Activated naive CD8-positive, alpha-beta T cell treated with anti-CD3 and anti-CD28 coated beads, Interleukin-2, amount 10 ng/mL, durations not matched to agents 7 days and 5 days (primary cell): ENCODE results near the gene WDR44. TPM values are rescaled to one million over a fixed set of nuclear protein-coding genes. Genes with fewer than 3 reads are reported as not detected.
A peak's percentile ranks its signal among the peaks of the same experiment; 100 is the strongest.
"Not testable (repeated sequence)": the region's sequence is repeated elsewhere in the genome, so short reads cannot be mapped to it uniquely, and the experiment has no call there.

Experiments
- ATAC-seq: fragments of 150-1000 bp; cut with Tn5 transposase; one replicate; pipeline ENCODE4 v1.10.0; 2021; ENCODE audit warnings: low read depth, moderate library complexity
- POLR2A ChIA-PET: fragments of 350-600 bp; sonication (Branson Sonifier 250); formaldehyde crosslinking; loops from one replicate; lab custom pipeline; 2021; ENCODE audit warnings: antibody characterized with exemption; lab: Charles Lee
- DNase-seq: peaks from one replicate; pipeline ENCODE4 v3.0.0; 2021
- H3K27ac Mint-ChIP-seq: one replicate; pipeline ENCODE4 v1.8.0; 2022; ENCODE audit warnings: mild to moderate bottlenecking, mixed read lengths
- H3K27me3 Mint-ChIP-seq: one replicate; pipeline ENCODE4 v1.8.0; 2022; ENCODE audit warnings: mild to moderate bottlenecking, moderate library complexity, mixed read lengths
- H3K36me3 Mint-ChIP-seq: one replicate; pipeline ENCODE4 v1.8.0; 2021; ENCODE audit warnings: mild to moderate bottlenecking, mixed read lengths
- H3K4me1 Mint-ChIP-seq: one replicate; pipeline ENCODE4 v1.8.0; 2021; ENCODE audit warnings: mixed read lengths
- H3K4me3 Mint-ChIP-seq: one replicate; pipeline ENCODE4 v1.8.0; 2022; ENCODE audit warnings: mild to moderate bottlenecking, moderate library complexity, mixed read lengths
- H3K9me3 Mint-ChIP-seq: one replicate; pipeline ENCODE4 v1.8.0; 2021; ENCODE audit warnings: mixed read lengths
- total RNA-seq, 2 experiments: library from RNA; stranded (reverse); gene quantifications; one replicate each; pipeline ENCODE4 v1.2.3, GENCODE V29; 2021

The WDR44 gene, protein sequence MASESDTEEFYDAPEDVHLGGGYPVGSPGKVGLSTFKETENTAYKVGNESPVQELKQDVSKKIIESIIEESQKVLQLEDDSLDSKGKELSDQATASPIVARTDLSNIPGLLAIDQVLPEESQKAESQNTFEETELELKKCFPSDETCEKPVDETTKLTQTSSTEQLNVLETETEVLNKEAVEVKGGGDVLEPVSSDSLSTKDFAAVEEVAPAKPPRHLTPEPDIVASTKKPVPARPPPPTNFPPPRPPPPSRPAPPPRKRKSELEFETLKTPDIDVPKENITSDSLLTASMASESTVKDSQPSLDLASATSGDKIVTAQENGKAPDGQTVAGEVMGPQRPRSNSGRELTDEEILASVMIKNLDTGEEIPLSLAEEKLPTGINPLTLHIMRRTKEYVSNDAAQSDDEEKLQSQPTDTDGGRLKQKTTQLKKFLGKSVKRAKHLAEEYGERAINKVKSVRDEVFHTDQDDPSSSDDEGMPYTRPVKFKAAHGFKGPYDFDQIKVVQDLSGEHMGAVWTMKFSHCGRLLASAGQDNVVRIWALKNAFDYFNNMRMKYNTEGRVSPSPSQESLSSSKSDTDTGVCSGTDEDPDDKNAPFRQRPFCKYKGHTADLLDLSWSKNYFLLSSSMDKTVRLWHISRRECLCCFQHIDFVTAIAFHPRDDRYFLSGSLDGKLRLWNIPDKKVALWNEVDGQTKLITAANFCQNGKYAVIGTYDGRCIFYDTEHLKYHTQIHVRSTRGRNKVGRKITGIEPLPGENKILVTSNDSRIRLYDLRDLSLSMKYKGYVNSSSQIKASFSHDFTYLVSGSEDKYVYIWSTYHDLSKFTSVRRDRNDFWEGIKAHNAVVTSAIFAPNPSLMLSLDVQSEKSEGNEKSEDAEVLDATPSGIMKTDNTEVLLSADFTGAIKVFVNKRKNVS
- total RNA-seq = 10 to 100 TPM; 22.7 to 23.1 TPM

GRCh38 chrX:118345464-118346257 is at the start of gene WDR44:
WDR44 (plus strand) TSS chrX:118346106; CDS start chrX:118346504, 398 bp downstream.
- ATAC-seq = peak; percentile 94
- Mint-ChIP-seq H3K27ac (peak within 1 kb of the TSS; percentile 97), H3K9me3 (no peaks in the 10 kb centered on the region), H3K36me3 (no peaks in the 10 kb centered on the region), H3K27me3 (no peaks in the 10 kb centered on the region), H3K4me1 (peaks cover 26% of the 10 kb centered on the region), H3K4me3 (peak within 1 kb of the TSS; percentile 98)
- peak; percentile 90 for DNase-seq
- POLR2A ChIA-PET = interaction anchor here (3.0 kb wide), 1 partner anchor 151 kb away, joined by 15 read pairs; the partner anchor contains the start of gene DOCK11

- H3K36me3 Mint-ChIP-seq, H3K27me3 Mint-ChIP-seq, H3K27ac Mint-ChIP-seq, H3K9me3 Mint-ChIP-seq, DNase-seq, H3K4me3 Mint-ChIP-seq, POLR2A ChIA-PET, H3K4me1 Mint-ChIP-seq, ATAC-seq: not testable (repeated sequence)
These were observed 40.1 kb upstream of the WDR44 start for GRCh38 chrX:118305827-118306226.

GRCh38 chrX:118315529-118315928 is 30.4 kb upstream of the WDR44 start:
- H3K4me1 Mint-ChIP-seq = no peaks in the 10 kb centered on the region
- H3K27ac Mint-ChIP-seq = no peak overlapping the region
- ATAC-seq (no peak), DNase-seq (no peak)
- no peak overlapping the region for H3K4me3 Mint-ChIP-seq
- no peaks in the 10 kb centered on the region for H3K9me3 Mint-ChIP-seq
- H3K27me3 Mint-ChIP-seq = peaks cover 4% of the 10 kb centered on the region
- POLR2A ChIA-PET = no interaction called here
- no peaks in the 10 kb centered on the region for H3K36me3 Mint-ChIP-seq

GRCh38 chrX:118324588-118324987 is 21.3 kb upstream of the WDR44 start:
- POLR2A ChIA-PET = no interaction called here
- no peak for ATAC-seq
- Mint-ChIP-seq H3K9me3 (no peaks in the 10 kb centered on the region), H3K36me3 (no peaks in the 10 kb centered on the region), H3K4me1 (no peaks in the 10 kb centered on the region), H3K27me3 (peaks cover 2% of the 10 kb centered on the region), H3K27ac (no peak overlapping the region), H3K4me3 (no peak overlapping the region)
- DNase-seq = no peak

DNA sequence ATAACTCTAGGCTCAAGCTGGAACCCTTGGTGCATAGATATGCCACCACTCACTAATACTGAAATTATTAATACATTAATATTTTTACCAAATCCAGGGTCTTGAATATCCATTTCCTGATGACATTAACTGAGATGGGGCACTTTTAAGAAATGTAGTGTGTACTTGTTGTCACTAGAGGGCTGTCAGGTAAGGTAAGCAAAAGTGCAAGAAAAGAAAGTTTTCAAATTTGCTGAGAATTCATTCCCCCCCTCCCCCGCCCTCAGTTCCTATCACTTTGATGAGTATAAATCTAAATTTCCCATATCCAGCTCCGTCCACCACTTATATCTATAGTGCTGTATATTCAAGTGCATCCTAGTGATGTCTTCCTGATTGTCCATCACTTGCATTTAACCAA is 20.5 kb upstream of the WDR44 start:
- no peaks in the 10 kb centered on the region for H3K4me1 Mint-ChIP-seq
- ATAC-seq = no peak
- H3K36me3 Mint-ChIP-seq = no peaks in the 10 kb centered on the region
- H3K27me3 Mint-ChIP-seq = peaks cover 2% of the 10 kb centered on the region
- H3K27ac Mint-ChIP-seq = no peak overlapping the region
- POLR2A ChIA-PET = no interaction called here
- no peak overlapping the region for H3K4me3 Mint-ChIP-seq
- H3K9me3 Mint-ChIP-seq = no peaks in the 10 kb centered on the region
- DNase-seq = no peak

DNA sequence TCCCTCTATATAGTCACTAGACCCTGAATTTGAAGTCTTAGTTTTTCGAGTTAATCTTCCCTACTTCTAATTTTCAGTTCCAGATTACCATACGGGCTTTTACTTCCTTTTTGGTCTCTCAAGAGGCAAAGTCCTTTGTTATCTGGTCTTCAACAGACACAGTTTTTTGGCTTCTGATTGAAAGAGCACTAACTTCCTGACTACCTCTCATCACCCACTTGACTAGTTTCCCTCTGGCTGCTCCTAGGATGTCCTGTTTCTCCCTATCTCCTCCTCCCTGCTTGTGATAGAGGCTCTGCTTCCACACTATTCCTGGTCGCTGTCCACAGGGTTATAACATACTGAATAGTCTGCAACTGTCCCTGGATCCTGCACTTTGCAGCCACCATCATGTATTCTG is 16.7 kb upstream of the WDR44 start:
- Mint-ChIP-seq H3K4me1 (no peaks in the 10 kb centered on the region), H3K36me3 (no peaks in the 10 kb centered on the region), H3K9me3 (no peaks in the 10 kb centered on the region), H3K4me3 (no peak overlapping the region), H3K27me3 (peaks cover 2% of the 10 kb centered on the region), H3K27ac (no peak overlapping the region)
- POLR2A ChIA-PET = no interaction called here
- DNase-seq = no peak
- no peak for ATAC-seq

DNA sequence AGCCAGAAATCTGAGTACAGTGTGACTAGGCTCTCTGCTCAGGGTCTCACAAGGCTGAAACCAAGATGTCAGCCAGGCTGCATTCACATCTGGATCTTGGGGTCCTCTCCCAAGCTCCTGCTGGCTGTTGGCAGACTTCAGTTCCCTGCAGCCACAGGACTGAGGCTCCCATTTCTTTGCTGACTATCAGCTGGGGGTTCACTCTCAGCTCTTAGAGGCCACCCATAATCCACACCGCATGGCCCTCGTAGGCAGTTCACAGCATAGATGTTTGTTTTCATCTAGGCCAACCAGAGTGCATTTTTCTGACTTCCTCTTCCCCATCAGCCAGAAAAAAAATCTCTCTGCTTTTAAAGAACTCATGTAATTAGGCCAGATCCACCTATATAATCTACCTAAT is 8.2 kb upstream of the WDR44 start:
- H3K36me3 Mint-ChIP-seq = no peaks in the 10 kb centered on the region
- no peaks in the 10 kb centered on the region for H3K27me3 Mint-ChIP-seq
- H3K9me3 Mint-ChIP-seq = no peaks in the 10 kb centered on the region
- no peak for DNase-seq
- H3K4me3 Mint-ChIP-seq = no peak overlapping the region
- ATAC-seq = no peak
- H3K4me1 Mint-ChIP-seq = no peaks in the 10 kb centered on the region
- H3K27ac Mint-ChIP-seq = no peak overlapping the region
- POLR2A ChIA-PET = no interaction called here

GRCh38 chrX:118338930-118339329 is 7.0 kb upstream of the WDR44 start:
- POLR2A ChIA-PET = no interaction called here
- ATAC-seq (no peak), DNase-seq (no peak)
- Mint-ChIP-seq H3K4me3 (no peak overlapping the region), H3K36me3 (no peaks in the 10 kb centered on the region), H3K27me3 (no peaks in the 10 kb centered on the region), H3K4me1 (no peaks in the 10 kb centered on the region), H3K27ac (no peak overlapping the region), H3K9me3 (no peaks in the 10 kb centered on the region)

GRCh38 chrX:118345045-118345463 is 852 bp upstream of the WDR44 start:
- DNase-seq = no peak
- Mint-ChIP-seq H3K9me3 (no peaks in the 10 kb centered on the region), H3K27me3 (no peaks in the 10 kb centered on the region), H3K36me3 (no peaks in the 10 kb centered on the region), H3K4me1 (peaks cover 20% of the 10 kb centered on the region), H3K4me3 (peak overlapping the region; percentile 98), H3K27ac (peak overlapping the region; percentile 97)
- no peak for ATAC-seq
- POLR2A ChIA-PET = no interaction called here

- H3K27ac Mint-ChIP-seq = peak overlapping the region; percentile 97
- H3K4me1 Mint-ChIP-seq = peaks cover 27% of the 10 kb centered on the region
- no peaks in the 10 kb centered on the region for H3K36me3 Mint-ChIP-seq
- peak; percentile 62 for DNase-seq
- POLR2A ChIA-PET = interaction anchor here (0.7 to 3.0 kb wide), 2 partner anchors 54 to 150 kb away, joined by 3 to 15 read pairs; partner anchors contain the start of gene DOCK11
- H3K27me3 Mint-ChIP-seq = no peaks in the 10 kb centered on the region
- no peaks in the 10 kb centered on the region for H3K9me3 Mint-ChIP-seq
- ATAC-seq = peak; percentile 32
- H3K4me3 Mint-ChIP-seq = peak overlapping the region; percentile 98
These were observed 570 bp downstream of the WDR44 start for GRCh38 chrX:118346258-118347094.

- no peak for ATAC-seq
- Mint-ChIP-seq H3K27ac (peak overlapping the region; percentile 97), H3K27me3 (no peaks in the 10 kb centered on the region), H3K4me3 (peak overlapping the region; percentile 98), H3K9me3 (no peaks in the 10 kb centered on the region), H3K36me3 (no peaks in the 10 kb centered on the region), H3K4me1 (peaks cover 27% of the 10 kb centered on the region)
- no peak for DNase-seq
- POLR2A ChIA-PET = interaction anchor here (3.0 kb wide), 1 partner anchor 149 kb away, joined by 15 read pairs; the partner anchor contains the start of gene DOCK11
These were observed 1.2 kb downstream of the WDR44 start for GRCh38 chrX:118347131-118347530.

GRCh38 chrX:118347736-118348135 is 1.8 kb downstream of the WDR44 start:
- POLR2A ChIA-PET = interaction anchor here (0.5 to 3.0 kb wide), 2 partner anchors 149 to 1341 kb away, joined by 4 to 15 read pairs; partner anchors contain the start of gene DOCK11
- no peak for DNase-seq

More at GRCh38 chrX:118347736-118348135, 1.8 kb downstream of the WDR44 start:
- H3K36me3 Mint-ChIP-seq = no peaks in the 10 kb centered on the region
- H3K4me1 Mint-ChIP-seq = peaks cover 30% of the 10 kb centered on the region
- peak overlapping the region; percentile 97 for H3K27ac Mint-ChIP-seq
- ATAC-seq = no peak
- H3K4me3 Mint-ChIP-seq = peak overlapping the region; percentile 98
- no peaks in the 10 kb centered on the region for H3K9me3 Mint-ChIP-seq
- no peaks in the 10 kb centered on the region for H3K27me3 Mint-ChIP-seq
